ENCODE data around the gene MBD3L5. TPM values are rescaled to one million over a fixed set of nuclear protein-coding genes. Genes with fewer than 3 reads are reported as not detected.
"Not testable (repeated sequence)": the region's sequence is repeated elsewhere in the genome, so short reads cannot be mapped to it uniquely, and the experiment has no call there.

The MBD3L5 gene
- total RNA-seq, 1 donor from 2014 or later = not detected

DNA sequence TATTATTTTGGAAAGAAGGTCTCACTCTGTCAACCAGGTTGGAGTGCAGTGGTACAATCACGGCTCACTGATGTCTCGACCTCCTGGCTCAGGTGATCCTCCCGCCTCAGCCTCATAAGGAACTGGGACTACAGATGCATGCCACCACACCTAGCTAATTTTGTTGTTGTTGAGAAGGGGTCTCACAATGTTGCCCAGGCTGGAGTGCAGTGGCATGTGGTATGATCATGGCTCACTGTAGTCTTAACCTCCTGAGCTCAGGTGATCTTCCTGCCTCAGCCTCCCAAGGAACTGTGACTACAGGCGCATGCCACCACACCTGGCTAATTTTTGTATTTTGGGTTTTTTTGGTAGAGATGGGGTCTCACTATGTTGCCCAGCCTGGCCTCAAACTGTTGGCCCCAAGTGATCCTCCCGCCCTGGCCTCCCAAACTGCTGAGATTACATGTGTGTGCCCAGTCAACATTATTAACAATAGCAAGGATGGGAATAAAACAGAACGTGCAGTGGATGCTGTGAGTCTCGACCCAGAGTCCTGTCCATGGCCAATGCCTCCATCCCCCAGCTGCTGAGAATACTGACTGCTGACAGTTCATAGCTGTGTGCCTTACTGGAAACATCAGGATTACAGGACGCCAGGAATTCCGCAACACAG lies 33.5 kb downstream of the MBD3L5 start:
- Histone ChIP-seq H3K27me3 (no peaks in the 10 kb centered on the region), H3K4me1 (no peaks in the 10 kb centered on the region), H3K27ac (no peak overlapping the region), H3K9me3 (no peaks in the 10 kb centered on the region), H3K4me3 (no peak overlapping the region), H3K36me3 (no peaks in the 10 kb centered on the region)
- no peak for DNase-seq (ENCODE audit: low spot score in 2 of 2)
- intact Hi-C loops (cut with DNase I) = no loop called here
- TF ChIP-seq, protein P1, sequence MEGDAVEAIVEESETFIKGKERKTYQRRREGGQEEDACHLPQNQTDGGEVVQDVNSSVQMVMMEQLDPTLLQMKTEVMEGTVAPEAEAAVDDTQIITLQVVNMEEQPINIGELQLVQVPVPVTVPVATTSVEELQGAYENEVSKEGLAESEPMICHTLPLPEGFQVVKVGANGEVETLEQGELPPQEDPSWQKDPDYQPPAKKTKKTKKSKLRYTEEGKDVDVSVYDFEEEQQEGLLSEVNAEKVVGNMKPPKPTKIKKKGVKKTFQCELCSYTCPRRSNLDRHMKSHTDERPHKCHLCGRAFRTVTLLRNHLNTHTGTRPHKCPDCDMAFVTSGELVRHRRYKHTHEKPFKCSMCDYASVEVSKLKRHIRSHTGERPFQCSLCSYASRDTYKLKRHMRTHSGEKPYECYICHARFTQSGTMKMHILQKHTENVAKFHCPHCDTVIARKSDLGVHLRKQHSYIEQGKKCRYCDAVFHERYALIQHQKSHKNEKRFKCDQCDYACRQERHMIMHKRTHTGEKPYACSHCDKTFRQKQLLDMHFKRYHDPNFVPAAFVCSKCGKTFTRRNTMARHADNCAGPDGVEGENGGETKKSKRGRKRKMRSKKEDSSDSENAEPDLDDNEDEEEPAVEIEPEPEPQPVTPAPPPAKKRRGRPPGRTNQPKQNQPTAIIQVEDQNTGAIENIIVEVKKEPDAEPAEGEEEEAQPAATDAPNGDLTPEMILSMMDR (IDR thresholded peaks at IDR 0.05) = no peak

DNA sequence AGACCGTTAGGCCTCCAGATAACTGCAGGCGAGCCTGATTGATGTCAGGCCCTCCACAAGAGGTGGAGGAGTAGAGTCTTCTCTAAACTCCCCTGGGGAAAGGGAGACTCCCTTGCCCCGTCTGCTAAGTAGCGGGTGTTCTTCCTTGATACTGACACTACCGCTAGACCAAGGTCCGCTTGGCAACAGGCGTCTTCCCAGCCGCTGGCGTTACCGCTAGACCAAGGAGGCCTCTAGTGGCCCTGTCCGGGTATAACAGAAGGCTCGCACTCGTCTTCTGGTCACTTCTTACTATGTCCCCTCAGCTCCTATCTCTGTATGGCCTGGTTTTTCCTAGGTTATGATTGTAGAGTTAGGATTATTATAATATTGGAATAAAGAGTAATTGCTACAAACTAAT lies 36.7 kb downstream of the MBD3L5 start:
- peaks cover 10 to 11% of the 10 kb centered on the region in 2 donors for H3K36me3 ChIP-seq
- H3K9me3 ChIP-seq; H3K4me1 ChIP-seq; H3K27me3 ChIP-seq; intact Hi-C loops (cut with DNase I); H3K4me3 ChIP-seq; H3K27ac ChIP-seq; DNase-seq (ENCODE audit: low spot score in 2 of 2): not testable (repeated sequence)
- TF ChIP-seq, protein P1 (IDR thresholded peaks at IDR 0.05) = peak in 2 of 3 experiments; percentile 15 to 20

DNA sequence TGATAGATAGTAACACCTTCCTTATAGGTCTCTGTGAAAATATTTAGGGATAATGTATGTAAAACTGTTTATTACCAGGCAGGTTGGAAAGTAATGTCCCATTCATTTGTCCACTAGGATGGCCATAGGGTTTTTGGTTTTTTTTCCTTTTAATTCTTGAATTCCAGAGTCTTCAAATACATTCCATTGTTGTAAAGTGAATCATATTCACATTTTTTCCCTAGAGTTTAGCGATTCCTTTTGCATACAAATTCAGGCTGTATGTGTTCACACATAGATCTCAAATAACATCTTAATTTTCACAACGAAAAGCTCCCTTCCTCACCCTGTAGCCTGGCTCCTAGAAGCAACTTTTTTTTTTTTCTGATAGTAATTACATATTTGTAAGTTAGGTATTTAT lies 37.3 kb downstream of the MBD3L5 start:
- H3K36me3 ChIP-seq = peaks cover 16 to 17% of the 10 kb centered on the region in 2 donors
- H3K27ac ChIP-seq = no peak overlapping the region
- H3K9me3 ChIP-seq = no peaks in the 10 kb centered on the region
- intact Hi-C loops (cut with DNase I) = no loop called here
- TF ChIP-seq, protein P1 (IDR thresholded peaks at IDR 0.05) = no peak
- no peak for DNase-seq (ENCODE audit: low spot score in 2 of 2)
- H3K4me3 ChIP-seq = no peak overlapping the region
- no peaks in the 10 kb centered on the region for H3K27me3 ChIP-seq
- H3K4me1 ChIP-seq = peaks cover 0 to 6% of the 10 kb centered on the region in 2 donors

DNA sequence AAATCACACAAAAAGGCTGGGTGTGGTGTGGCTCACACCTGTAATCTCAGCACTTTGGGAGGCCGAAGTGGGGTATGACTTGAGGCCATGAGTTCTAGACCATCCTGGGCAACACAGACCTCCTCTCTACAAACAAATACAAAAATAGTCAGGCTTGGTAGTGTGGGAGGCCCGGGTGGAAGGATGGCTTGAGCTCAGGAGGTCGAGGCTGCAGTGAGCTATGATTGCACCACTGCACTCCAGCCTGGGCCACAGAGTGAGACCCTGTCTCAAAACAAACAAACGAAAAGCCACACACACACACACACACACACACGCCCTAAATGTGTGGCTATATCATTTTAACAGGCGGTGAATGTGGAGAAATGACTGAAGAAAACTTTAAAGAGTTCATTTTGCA lies 38.2 kb downstream of the MBD3L5 start:
- peaks cover 0 to 6% of the 10 kb centered on the region in 2 donors for H3K4me1 ChIP-seq
- intact Hi-C loops (cut with DNase I) = no loop called here
- no peaks in the 10 kb centered on the region for H3K9me3 ChIP-seq
- DNase-seq (ENCODE audit: low spot score in 2 of 2) = no peak
- TF ChIP-seq, protein P1 (IDR thresholded peaks at IDR 0.05) = no peak
- no peaks in the 10 kb centered on the region for H3K27me3 ChIP-seq
- H3K4me3 ChIP-seq = peak overlapping the region in 1 of 2 donors; percentile 74
- H3K36me3 ChIP-seq = peaks cover 24 to 26% of the 10 kb centered on the region in 2 donors
- peak overlapping the region; percentile 10 to 69 for H3K27ac ChIP-seq

DNA sequence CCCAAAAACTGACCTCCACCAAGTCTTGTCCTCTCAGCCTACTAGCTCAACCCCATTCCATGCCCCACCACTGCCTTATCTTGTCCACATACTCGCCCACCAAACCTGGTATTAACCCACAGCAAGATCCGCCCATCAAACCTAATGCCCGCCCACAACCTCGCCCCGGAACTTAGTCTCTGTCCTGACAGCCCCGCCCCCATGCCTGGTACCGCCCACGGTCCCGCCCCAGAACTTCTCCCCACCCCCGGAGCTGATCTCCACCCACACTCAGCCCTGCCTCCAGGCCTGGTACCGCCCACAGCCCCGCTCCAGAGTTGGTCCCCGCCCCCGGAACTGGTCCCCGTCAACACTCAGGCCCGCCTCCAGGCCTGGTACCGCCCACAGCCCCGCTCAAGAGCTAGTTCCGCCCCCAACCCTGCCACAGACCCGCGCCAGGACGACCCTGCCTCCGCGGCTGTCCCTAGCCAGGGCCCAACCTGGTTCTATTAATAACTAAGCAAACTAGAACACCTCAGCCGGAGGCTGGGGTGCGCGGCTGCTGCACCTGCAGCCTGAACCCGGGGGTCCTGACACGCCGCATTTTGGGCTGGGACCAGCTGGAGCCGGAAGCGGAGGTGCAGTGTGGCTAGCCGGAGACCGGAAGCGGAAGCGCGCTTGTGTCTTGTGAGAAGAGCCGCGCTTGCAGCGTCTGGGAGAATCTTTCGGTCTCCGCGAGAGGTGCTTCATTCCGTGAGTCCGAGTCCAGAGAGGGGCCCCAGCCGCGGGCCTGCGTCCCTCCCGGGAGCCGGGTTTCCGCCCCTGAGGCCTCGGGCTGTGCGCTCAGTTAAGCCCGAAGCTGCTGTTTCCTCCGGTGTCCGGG lies 38.9 kb downstream of the MBD3L5 start, which contains the start of gene ZNF557:
Gene ZNF557, plus strand, starts transcription at position 662 of the 862 bp plus-strand sequence. CDS start 5,372 bp downstream, outside the sequence.
- TF ChIP-seq, protein P1 (IDR thresholded peaks at IDR 0.05) = no peak
- peak within 1 kb of the TSS; percentile 52 to 69 for H3K27ac ChIP-seq
- H3K9me3 ChIP-seq = no peaks in the 10 kb centered on the region
- no peaks in the 10 kb centered on the region for H3K27me3 ChIP-seq
- peaks cover 0 to 6% of the 10 kb centered on the region in 2 donors for H3K4me1 ChIP-seq
- intact Hi-C loops (cut with DNase I) = loop anchor here (1.0 kb wide), 1 partner anchor 30 kb away; no protein-coding TSS in a partner anchor
- H3K4me3 ChIP-seq = peak within 1 kb of the TSS; percentile 74 to 83
- DNase-seq (ENCODE audit: low spot score in 2 of 2) = peak; percentile 95 to 99
- peaks cover 31 to 33% of the 10 kb centered on the region in 2 donors for H3K36me3 ChIP-seq

Measured in ascending aorta (tissue), 2 donors.